GM21515 (cell line): ENCODE measurements around the gene LDAF1.
"Not testable (repeated sequence)": the region's sequence is repeated elsewhere in the genome, so short reads cannot be mapped to it uniquely, and the experiment has no call there.

ENCODE experiments used
- ATAC-seq: cut with Tn5 transposase; IDR thresholded peaks from one replicate; pipeline ENCODE4 v1.9.1; 2021; ENCODE audit not compliant: unreplicated experiment

LDAF1 gene

GRCh38 chr16:21194771-21195301, 36.4 kb downstream of the LDAF1 start:
- ATAC-seq = no peak

GRCh38 chr16:21195330-21195729, 36.9 kb downstream of the LDAF1 start:
- ATAC-seq = not testable (repeated sequence)

GRCh38 chr16:21197112-21197511, 38.6 kb downstream of the LDAF1 start:
- ATAC-seq = no peak

- ATAC-seq = no peak
Observed at GRCh38 chr16:21197621-21198020, 39.1 kb downstream of the LDAF1 start.

- no peak for ATAC-seq
Observed at GRCh38 chr16:21199607-21200218, 41.2 kb downstream of the LDAF1 start.

- no peak for ATAC-seq
Observed at GRCh38 chr16:21203155-21203797, 44.8 kb downstream of the LDAF1 start.

GRCh38 chr16:21205303-21205702, 46.8 kb downstream of the LDAF1 start:
- no peak for ATAC-seq

- no peak for ATAC-seq
Observed at GRCh38 chr16:21206550-21206949, 48.1 kb downstream of the LDAF1 start.

- no peak for ATAC-seq
Observed at GRCh38 chr16:21208446-21209230, 50.2 kb downstream of the LDAF1 start.

- no peak for ATAC-seq
Observed at GRCh38 chr16:21211486-21211885, 53.0 kb downstream of the LDAF1 start, which contains the start of gene ZP2. ZP2 (minus strand) TSS chr16:21211574; CDS start chr16:21211547, 27 bp downstream.

- ATAC-seq = no peak
Observed at GRCh38 chr16:21214086-21214485, 55.6 kb downstream of the LDAF1 start.

- ATAC-seq = no peak
Observed at GRCh38 chr16:21217121-21217520, 58.6 kb downstream of the LDAF1 start.

- ATAC-seq = no peak
Observed at GRCh38 chr16:21218153-21218552, 59.7 kb downstream of the LDAF1 start.

GRCh38 chr16:21219551-21219950, 61.1 kb downstream of the LDAF1 start:
- ATAC-seq = no peak

GRCh38 chr16:21222495-21223337, 64.2 kb downstream of the LDAF1 start:
- ATAC-seq = no peak

GRCh38 chr16:21223787-21224186, 65.3 kb downstream of the LDAF1 start:
- ATAC-seq = no peak

- no peak for ATAC-seq
Observed at GRCh38 chr16:21224800-21225199, 66.3 kb downstream of the LDAF1 start.

GRCh38 chr16:21226749-21227148, 68.3 kb downstream of the LDAF1 start:
- no peak for ATAC-seq

- ATAC-seq = no peak
Observed at GRCh38 chr16:21227866-21228265, 69.4 kb downstream of the LDAF1 start.

- ATAC-seq = no peak
Observed at GRCh38 chr16:21228361-21228872, 69.9 kb downstream of the LDAF1 start.
